Sigmoid colon (tissue), 7 donors: Measurements from ENCODE around the gene SPNS2. TPM values are rescaled to one million over a fixed set of nuclear protein-coding genes. Genes with fewer than 3 reads are reported as not detected.

ENCODE experiments used
- DNase-seq: peaks from one replicate; pipeline ENCODE4 v3.0.0-alpha.2; 2019
- H3K27ac ChIP-seq, 4 donors: fragments of 200-600 bp; sonication (generic); one replicate each; pipeline ENCODE4 v1.5.1; 2016 to 2019; ENCODE audit warnings: mild to moderate bottlenecking in 1 of 4
- H3K27me3 ChIP-seq, 3 donors: fragments of 200-600 bp; sonication (generic); one replicate each; pipeline ENCODE4 v1.5.1; 2019; ENCODE audit warnings: mild to moderate bottlenecking in 1 of 3
- H3K36me3 ChIP-seq, 4 donors: fragments of 200-600 bp; sonication (generic); one replicate each; pipeline ENCODE4 v1.5.1; 2016 to 2019
- H3K4me1 ChIP-seq, 4 donors: fragments of 200-600 bp; sonication (generic); one replicate each; pipeline ENCODE4 v1.5.1; 2017 to 2019
- H3K4me3 ChIP-seq, 4 donors: fragments of 200-600 bp; sonication (generic); one replicate each; pipeline ENCODE4 v1.5.1; 2017 to 2019; ENCODE audit warnings: mild to moderate bottlenecking in 2 of 4, moderate library complexity in 1 of 4
- H3K9me3 ChIP-seq, 4 donors: fragments of 200-600 bp in 3 of 4; sonication (generic) in 3 of 4; one replicate each; pipeline versions ENCODE4 v1.5.1 to v1.6.1; 2013 to 2019
- EP300 ChIP-seq, 4 donors: sonication (generic); formaldehyde crosslinking; IDR thresholded peaks; one replicate each; pipeline ENCODE4 v1.6.1; 2017; ENCODE audit warnings: antibody characterized with exemption in 4 of 4
- POLR2A ChIP-seq, 2 donors: fragments of 450-650 bp; IDR thresholded peaks; one replicate each; pipeline ENCODE4 v1.6.1; 2016; ENCODE audit warnings: antibody characterized with exemption in 2 of 2, mild to moderate bottlenecking in 2 of 2, moderate library complexity in 2 of 2
- POLR2AphosphoS5 ChIP-seq, 4 donors: sonication (generic); formaldehyde crosslinking; IDR thresholded peaks; one replicate each; pipeline ENCODE4 v1.6.1; 2017; ENCODE audit warnings: antibody characterized with exemption in 4 of 4
- WGBS, 2 donors: extraction: QIAGEN DNeasy Blood & Tissue Kit; methylation state at CpG; one replicate each; pipeline ENCODE4 v1.1.7; 2013; 5-methylcytosine and 5-hydroxymethylcytosine counted together
- intact Hi-C: fragments of 100-400 bp; cut with DNase I; formaldehyde crosslinking; loops from one replicate; pipeline ENCODE4 v1.15.1; 2023
- polyA plus RNA-seq, 3 donors: library from polyadenylated mRNA; stranded (reverse); fragments of 200-250 nt; gene quantifications; one replicate each; pipeline ENCODE4 v1.2.3, GENCODE V29; 2013
- total RNA-seq, 4 donors: library from RNA; depleted of rRNA; stranded (reverse); fragments of >200 nt; gene quantifications; one replicate each; pipeline ENCODE4 v1.1.0, GENCODE V29; 2016
- TF ChIP-seq, protein P1 (sequence below), 4 experiments: fragments of 450-650 bp in 3 of 4; fragments of 200-600 bp in 1 of 4; IDR thresholded peaks; one replicate each; pipeline ENCODE4 v1.5.1; 2016 to 2019; ENCODE audit warnings: antibody characterized with exemption in 4 of 4, mild to moderate bottlenecking in 3 of 4, moderate library complexity in 2 of 4
- donor health status: healthy with polysubstance abuse.
- donor health status: Bipolar disorder and iron deficiency.
- donor health status: healthy.

Gene SPNS2
- total and polyA plus RNA-seq, 7 donors: 5.3 to 40.5 (median 9.8) TPM

DNA sequence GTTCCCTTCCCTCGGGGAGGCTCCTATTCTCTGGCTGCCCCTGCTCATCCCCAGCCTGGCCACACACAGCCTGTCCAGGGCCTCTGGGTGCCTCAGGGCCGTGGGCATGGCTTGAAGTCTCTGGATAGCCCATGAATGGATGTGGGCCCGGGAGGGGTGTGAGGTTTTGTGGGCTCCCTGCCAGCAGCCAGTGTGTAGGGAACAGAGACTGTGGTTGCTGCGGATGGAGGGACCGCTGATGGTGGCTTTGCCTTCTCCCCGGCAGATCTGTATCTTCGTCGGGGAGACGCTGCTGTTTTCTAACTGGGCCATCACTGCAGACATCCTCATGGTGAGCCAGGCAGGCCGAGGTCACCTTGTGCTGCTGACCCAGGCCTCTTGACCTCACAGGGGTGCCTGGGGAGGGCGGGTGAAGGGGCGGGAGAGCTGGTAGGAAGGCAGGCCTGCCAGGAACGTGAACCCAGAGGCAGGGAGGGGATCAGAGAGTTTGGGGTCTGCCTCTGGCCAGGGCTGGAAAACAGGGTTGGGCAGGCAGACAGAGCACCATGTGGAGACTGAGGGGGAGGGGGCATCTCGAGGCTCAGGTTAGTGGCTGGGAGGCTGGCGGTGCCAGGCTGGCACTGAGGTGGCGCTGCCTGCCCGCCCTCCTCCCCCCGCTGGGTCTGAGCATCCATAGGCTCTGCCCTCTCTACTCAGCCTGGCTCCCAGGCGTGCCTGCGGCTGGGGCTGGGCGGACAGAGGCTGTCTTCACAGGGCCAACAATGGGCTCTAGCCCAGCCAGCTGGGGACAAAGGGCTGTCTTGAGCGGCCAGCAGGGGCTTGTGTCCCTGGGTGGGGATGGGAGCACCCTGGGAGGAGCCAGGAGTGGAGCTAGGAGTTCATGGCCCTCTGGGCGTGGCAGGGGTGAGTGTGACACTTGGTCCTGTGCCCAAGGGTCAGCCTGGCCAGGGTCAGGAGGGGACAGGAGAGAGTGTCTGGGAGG lies 35.1 kb downstream of the SPNS2 start:
- TF ChIP-seq POLR2A (IDR thresholded peaks at IDR 0.05) (no peak), POLR2AphosphoS5 (IDR thresholded peaks at IDR 0.05) (no peak), EP300 (IDR thresholded peaks at IDR 0.05) (no peak)
- TF ChIP-seq, protein P1, sequence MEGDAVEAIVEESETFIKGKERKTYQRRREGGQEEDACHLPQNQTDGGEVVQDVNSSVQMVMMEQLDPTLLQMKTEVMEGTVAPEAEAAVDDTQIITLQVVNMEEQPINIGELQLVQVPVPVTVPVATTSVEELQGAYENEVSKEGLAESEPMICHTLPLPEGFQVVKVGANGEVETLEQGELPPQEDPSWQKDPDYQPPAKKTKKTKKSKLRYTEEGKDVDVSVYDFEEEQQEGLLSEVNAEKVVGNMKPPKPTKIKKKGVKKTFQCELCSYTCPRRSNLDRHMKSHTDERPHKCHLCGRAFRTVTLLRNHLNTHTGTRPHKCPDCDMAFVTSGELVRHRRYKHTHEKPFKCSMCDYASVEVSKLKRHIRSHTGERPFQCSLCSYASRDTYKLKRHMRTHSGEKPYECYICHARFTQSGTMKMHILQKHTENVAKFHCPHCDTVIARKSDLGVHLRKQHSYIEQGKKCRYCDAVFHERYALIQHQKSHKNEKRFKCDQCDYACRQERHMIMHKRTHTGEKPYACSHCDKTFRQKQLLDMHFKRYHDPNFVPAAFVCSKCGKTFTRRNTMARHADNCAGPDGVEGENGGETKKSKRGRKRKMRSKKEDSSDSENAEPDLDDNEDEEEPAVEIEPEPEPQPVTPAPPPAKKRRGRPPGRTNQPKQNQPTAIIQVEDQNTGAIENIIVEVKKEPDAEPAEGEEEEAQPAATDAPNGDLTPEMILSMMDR (IDR thresholded peaks at IDR 0.05): no peak
- Histone ChIP-seq H3K36me3 (peaks cover 0 to 5% (median 0%) of the 10 kb centered on the region in 4 donors), H3K9me3 (no peaks in the 10 kb centered on the region), H3K27ac (peak overlapping the region; percentile 51 to 72 (median 61)), H3K4me3 (no peak overlapping the region), H3K27me3 (peaks cover 0 to 21% (median 6%) of the 10 kb centered on the region in 3 donors), H3K4me1 (peaks cover 0 to 37% (median 22%) of the 10 kb centered on the region in 4 donors)
- 30 to 60% methylated on average over 23 of the region's 23 CpGs for WGBS, 2 donors
- DNase-seq: no peak
- intact Hi-C loops: no loop called here

DNA sequence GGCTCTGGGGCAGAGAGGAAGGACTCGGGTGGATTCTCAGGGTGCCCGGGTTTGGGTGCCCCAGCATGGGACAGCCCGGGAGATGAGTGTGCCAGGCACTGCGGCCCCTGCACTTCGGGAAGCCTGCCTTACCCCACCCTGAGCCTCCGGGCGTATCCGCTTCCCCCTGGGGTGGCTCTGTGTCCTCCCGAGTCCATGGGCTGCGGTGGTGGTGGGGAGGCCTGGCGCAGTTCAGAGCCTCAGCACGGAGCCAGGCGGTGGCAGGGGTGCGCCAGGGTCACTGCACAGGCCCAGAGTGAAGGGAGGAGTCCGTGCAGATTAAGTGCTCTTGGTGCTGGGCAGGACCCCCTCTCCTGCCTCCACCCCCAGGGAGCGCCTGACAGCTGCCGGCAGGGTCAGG lies 35.8 kb downstream of the SPNS2 start:
- Histone ChIP-seq H3K36me3 (peaks cover 0 to 12% (median 4%) of the 10 kb centered on the region in 4 donors), H3K4me1 (peaks cover 0 to 37% (median 22%) of the 10 kb centered on the region in 4 donors), H3K9me3 (no peaks in the 10 kb centered on the region), H3K27ac (peak overlapping the region; percentile 51 to 72 (median 61)), H3K27me3 (peaks cover 0 to 21% (median 6%) of the 10 kb centered on the region in 3 donors), H3K4me3 (no peak overlapping the region)
- TF ChIP-seq EP300 (IDR thresholded peaks at IDR 0.05) (no peak), POLR2AphosphoS5 (IDR thresholded peaks at IDR 0.05) (no peak), POLR2A (IDR thresholded peaks at IDR 0.05) (no peak)
- TF ChIP-seq, protein P1 (IDR thresholded peaks at IDR 0.05): no peak
- no peak for DNase-seq
- intact Hi-C loops: no loop called here
- 24 to 70% methylated on average over 17 of the region's 17 CpGs for WGBS, 2 donors

DNA sequence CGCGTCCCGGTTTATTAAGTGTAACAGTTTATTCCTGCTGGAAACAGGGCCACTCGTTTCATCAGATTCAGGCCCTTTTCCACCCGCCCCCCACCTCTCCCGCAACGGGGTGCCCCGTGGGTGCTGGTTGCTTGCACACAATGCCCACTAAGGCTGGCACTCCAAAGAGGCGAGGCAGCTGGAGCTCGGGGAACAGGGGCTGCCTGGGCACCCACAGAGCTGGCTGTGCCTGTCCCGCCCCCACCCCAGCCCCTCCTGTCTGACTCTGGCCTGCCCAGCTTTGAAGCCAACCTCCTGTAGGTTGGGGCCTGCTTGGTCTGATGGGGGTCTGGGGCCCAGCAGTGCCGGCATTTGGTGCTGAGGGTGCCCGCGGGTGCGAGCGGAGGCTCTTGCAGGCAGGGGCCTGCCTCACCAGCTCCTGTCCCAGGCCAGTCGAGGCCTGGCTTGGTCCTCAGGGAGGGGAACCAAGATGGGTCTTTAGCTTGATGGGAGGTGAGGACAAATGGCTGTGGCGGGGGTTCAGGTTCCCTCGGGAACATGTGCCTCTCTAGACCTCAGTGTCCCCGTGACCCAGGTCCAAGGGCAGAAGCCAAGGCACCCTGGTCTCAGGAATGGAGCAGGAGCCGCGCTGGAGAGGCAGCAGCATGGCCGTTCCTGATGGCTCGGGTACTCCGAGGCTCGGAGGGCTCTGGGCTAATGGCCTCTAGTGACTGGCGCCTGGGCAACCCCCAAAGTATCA lies 36.4 kb downstream of the SPNS2 start:
- intact Hi-C loops: no loop called here
- H3K4me1 ChIP-seq: peaks cover 0 to 37% (median 22%) of the 10 kb centered on the region in 4 donors
- no peak for DNase-seq
- TF ChIP-seq EP300 (IDR thresholded peaks at IDR 0.05) (no peak), POLR2A (IDR thresholded peaks at IDR 0.05) (no peak), POLR2AphosphoS5 (IDR thresholded peaks at IDR 0.05) (no peak)
- TF ChIP-seq, protein P1 (IDR thresholded peaks at IDR 0.05): no peak
- H3K36me3 ChIP-seq: peaks cover 0 to 18% (median 10%) of the 10 kb centered on the region in 4 donors
- H3K27ac ChIP-seq: peak overlapping the region; percentile 51 to 72 (median 61)
- peaks cover 0 to 21% (median 6%) of the 10 kb centered on the region in 3 donors for H3K27me3 ChIP-seq
- H3K4me3 ChIP-seq: no peak overlapping the region
- WGBS, 2 donors: 59 to 84% methylated on average over 27 of the region's 27 CpGs
- no peaks in the 10 kb centered on the region for H3K9me3 ChIP-seq

DNA sequence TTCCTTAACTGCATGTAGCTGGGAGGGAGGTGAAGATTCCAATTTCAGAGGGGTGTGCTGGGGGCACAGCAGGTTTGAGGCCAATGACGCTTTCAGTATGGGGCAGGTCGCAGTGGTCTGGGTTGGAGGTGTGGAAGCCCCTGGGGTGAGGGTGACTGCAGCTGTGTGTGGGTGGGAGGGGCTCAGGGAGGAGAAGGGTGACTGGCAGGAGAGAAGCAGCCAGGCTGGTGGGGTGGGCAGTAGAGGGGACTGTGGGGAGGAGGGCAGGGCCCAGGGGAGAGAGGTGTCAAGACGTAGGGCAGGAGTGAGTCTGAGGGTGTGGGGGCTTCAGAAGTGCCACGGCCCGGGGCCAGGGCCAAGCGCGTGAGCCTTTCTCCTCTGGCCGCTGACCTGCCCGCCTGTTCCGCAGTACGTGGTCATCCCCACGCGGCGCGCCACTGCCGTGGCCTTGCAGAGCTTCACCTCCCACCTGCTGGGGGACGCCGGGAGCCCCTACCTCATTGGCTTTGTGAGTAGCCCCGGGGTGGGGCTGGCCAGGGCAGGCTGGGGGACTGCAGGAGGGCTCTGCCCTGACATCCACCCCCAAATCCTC lies 37.1 kb downstream of the SPNS2 start:
- H3K4me3 ChIP-seq: peak overlapping the region in 2 of 4 donors; percentile 5 to 20
- no peak for DNase-seq
- 36 to 75% methylated on average over 19 of the region's 19 CpGs for WGBS, 2 donors
- TF ChIP-seq POLR2A (IDR thresholded peaks at IDR 0.05) (no peak), EP300 (IDR thresholded peaks at IDR 0.05) (no peak), POLR2AphosphoS5 (IDR thresholded peaks at IDR 0.05) (no peak)
- TF ChIP-seq, protein P1 (IDR thresholded peaks at IDR 0.05): no peak
- no peaks in the 10 kb centered on the region for H3K9me3 ChIP-seq
- peak overlapping the region; percentile 52 to 72 (median 61) for H3K27ac ChIP-seq
- peaks cover 0 to 37% (median 22%) of the 10 kb centered on the region in 4 donors for H3K4me1 ChIP-seq
- H3K27me3 ChIP-seq: peaks cover 0 to 21% (median 6%) of the 10 kb centered on the region in 3 donors
- intact Hi-C loops: no loop called here
- H3K36me3 ChIP-seq: peaks cover 0 to 25% (median 14%) of the 10 kb centered on the region in 4 donors
